Fibroblast of skin of abdomen (primary cell): Measurements from ENCODE around the gene PRKCH.
"Not testable (repeated sequence)": the region's sequence is repeated elsewhere in the genome, so short reads cannot be mapped to it uniquely, and the experiment has no call there.

ENCODE experiments used
- DNase-seq: peaks from one replicate; pipeline ENCODE4 v3.0.0-alpha.2; 2013

PRKCH gene

DNA sequence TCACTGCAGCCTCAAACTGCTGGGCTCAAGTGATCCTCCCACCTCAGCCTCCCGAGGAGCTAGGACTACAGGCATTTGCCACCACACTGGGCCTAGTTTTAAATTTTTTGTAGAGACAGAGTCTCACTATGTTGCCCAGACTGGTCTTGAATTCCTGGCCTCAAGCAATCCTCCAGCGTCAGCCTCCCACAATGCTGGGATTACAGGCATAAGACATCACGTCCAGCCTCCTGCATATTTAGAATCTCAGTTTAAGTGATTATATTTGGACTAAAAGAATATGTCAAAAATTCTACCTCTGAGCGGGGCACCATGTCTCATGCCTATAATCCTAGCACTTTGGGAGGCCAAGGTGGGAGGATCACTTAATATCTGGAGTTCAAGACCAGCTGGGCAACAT, 12.7 kb upstream of the PRKCH start:
- not testable (repeated sequence) for DNase-seq

DNA sequence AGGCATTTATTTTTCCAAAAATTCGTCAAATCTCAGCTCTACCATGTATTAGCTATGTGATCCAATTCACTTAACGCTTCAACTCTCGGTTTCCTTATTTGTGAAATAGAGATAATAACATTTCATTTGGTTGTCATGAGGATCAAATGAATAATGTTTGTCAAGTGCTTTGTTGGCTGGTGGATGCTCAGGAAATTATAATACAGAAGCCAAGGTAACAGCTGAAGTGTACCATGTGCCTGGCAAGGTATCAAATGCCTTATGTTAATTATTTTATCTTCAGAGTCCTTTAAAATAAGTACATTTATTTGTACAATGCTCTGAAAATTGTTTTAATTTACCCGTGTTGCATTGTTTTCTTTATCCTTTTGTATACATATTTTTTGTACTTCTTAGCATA, 6.1 kb upstream of the PRKCH start:
- DNase-seq = no peak

DNA sequence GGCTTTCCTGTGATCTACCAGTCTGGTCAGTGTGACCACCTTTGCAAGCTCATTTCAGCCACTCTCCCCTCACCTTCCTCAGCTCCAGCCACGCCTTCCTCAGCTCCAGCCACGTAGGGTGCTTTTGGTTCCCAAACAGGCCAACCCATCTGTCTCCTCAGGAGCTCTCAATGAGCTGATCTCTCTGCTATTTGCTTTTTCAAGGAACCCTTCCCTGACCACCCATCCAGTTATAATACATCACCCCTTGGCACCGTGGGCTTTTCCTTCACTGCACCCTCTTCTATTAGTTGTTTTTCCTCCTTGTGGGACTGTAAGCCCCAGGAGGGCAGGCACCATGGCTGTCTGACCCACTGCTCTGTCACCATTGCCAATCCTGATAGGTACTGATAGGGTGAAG, 2.3 kb upstream of the PRKCH start:
- no peak for DNase-seq

DNA sequence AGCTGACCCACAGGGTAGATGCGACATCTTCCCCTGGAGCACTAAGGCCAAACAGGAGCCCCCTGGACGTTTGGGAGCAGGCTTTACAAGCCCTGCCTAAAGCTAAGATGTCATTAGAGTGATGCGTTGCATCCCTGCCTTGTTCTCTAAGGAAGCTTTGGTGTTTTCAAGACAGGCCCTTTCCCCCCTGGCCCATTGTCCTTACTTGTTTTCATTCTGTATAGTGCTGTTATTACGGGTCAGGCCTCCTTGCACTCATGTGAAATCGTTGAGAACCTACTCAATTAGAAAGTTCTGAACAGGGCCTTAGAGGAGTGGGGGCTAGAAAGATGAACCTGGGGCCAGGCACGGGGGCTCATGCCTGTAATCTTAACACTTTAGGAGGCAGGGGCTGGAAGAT, 1.7 kb upstream of the PRKCH start:
- DNase-seq = no peak

DNA sequence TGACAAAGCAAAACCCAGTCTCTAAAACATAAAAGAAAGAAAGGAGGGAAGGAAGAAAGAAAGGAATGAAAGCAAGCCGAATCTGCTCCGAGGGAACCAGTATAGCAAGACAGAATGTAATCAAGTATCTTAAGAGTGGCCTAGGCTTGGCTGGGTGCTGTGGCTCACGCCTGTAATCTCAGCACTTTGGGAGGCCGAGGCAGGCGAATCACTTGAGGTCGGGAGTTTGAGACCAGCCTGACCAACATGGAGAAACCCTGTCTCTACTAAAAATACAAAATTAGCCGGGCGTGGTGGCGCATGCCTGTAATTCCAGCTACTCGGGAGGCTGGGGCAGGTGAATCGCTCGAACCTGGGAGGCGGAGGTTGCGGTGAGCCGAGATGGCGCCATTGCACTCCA, 1.2 kb upstream of the PRKCH start:
- DNase-seq = not testable (repeated sequence)

GRCh38 chr14:61320806-61321384, 484 bp upstream of the PRKCH start:
- no peak for DNase-seq

DNA sequence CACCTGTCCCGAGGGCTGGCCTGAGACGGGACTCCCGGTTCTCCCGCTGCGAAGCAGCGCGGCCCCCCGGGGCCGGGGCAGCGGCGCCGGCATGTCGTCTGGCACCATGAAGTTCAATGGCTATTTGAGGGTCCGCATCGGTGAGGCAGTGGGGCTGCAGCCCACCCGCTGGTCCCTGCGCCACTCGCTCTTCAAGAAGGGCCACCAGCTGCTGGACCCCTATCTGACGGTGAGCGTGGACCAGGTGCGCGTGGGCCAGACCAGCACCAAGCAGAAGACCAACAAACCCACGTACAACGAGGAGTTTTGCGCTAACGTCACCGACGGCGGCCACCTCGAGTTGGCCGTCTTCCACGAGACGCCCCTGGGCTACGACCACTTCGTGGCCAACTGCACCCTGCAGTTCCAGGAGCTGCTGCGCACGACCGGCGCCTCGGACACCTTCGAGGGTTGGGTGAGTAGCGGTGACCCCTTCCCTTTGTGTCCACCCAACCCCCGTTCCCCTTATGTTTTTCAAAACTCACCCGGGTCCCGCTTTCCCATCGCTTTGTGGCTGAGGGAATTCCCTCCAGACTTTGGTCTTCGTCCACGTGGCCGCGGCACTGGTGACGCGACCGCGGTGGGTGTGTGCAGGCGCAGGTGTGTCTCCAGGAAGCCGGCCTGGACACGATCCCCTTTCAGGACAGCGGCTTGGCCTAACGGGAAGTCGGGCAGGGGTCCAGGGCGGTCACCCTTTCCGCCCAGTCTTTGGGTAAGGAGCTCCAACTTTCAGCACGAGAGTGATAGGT, 826 bp downstream of the PRKCH start:
- DNase-seq = no peak

DNA sequence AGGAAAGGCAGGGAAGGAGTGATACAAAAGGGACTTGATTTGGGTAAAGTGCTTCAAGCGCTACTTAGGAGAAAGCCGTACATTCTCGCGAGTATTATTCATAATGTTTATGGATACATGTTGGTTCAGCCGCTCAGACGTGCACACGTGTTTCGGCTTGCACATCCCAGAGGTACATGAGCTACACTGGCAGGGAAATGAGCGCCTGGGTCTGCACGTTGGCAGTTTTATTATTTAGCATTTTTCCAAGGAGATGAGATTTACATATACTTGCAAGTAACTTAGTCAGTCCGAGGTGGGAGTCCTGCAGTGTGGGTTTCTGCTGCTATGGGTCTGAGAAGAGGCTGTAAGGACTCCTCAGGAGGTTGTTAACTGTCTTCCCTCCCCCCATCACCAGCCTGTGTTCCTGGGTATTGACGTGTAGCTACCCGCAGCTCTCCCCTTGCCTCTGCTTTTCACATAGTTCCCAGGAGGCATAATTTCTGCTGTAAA, 1.5 kb downstream of the PRKCH start:
- no peak for DNase-seq

DNA sequence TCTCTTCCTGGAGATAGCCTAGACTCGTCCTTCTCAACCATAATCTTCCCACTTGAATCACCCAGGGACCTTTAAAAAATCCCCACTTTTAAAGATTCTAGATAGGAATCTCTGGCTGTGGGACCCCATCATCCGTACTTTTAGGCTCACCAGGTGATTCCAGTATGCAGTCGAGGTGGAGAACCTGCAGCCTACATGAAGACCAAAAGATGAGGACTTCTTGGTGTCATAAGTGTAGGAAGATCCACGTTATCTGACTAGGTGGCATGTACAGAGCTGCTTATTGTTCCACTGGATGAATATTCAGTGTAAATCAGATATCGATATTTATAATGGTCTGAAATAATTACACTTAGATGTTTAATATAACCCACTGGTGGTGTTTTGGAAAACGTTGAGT, 2.6 kb downstream of the PRKCH start:
- DNase-seq = no peak

- DNase-seq = no peak
These were observed 3.8 kb downstream of the PRKCH start for GRCh38 chr14:61325166-61325565.

DNA sequence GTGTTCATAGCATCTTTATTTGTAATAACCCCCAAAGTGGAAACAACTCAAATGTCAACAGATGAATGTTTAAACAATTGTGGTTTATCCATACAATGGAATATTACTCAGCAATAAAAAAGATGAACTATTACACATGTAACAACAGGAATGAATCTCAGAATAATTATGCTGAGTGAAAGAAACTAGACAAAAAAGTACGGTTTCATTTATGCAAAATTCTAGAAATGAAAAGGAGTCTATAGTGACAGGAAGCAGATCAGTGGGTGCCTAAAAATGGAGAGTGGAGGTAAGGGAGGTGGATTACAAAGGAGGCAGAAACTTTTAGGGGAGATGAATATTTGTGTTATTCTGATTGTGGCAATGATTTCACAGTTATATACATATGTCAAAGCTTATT, 4.8 kb downstream of the PRKCH start:
- DNase-seq = no peak

DNA sequence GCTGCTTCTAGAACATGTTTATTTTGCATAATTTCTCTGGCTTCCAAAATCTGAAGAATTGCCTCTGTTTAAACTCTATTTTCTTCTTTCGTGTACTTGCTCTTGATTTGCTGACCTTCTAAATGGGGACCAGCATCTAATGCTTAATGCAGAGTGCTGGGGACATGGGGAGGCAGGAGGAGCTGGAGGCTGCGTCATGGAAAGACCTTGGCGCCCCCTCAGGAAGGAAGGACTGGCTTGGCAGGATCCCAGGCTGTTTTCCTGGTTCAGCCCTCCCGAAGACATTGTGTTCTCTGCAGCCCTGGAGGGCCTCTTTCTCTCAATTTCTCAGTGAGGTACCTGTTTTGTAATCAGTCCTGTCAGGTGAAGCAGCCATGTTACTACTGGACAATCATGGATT, 5.5 kb downstream of the PRKCH start:
- no peak for DNase-seq

GRCh38 chr14:61328626-61329262, 7.4 kb downstream of the PRKCH start:
- DNase-seq = no peak

DNA sequence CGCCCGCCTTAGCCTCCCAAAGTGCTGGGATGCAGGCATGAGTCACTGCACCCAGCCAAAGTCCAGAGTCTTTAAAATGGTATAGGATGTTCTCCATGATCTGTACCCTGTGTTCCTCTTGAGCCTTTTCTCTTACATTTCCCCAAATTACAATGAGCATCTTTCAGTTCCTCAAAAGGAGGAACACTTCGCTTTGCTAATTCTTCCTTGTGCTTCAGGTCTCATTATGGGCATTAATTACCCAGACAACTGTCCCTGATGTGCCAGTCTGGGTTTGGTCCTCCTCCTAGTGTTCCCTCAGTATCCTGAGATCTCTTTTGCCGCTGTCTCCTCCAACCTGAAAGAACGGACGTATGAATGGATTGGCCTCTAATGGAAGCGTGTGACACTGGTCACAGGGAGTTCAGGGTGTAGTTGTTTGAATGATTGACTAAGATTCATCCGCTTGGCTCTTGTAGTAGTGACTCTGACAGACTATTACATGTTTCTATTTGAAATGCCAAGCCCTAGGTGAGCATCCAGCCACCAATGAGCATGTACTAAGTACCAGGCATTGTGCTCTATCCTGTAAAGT, 8.2 kb downstream of the PRKCH start:
- DNase-seq = no peak

DNA sequence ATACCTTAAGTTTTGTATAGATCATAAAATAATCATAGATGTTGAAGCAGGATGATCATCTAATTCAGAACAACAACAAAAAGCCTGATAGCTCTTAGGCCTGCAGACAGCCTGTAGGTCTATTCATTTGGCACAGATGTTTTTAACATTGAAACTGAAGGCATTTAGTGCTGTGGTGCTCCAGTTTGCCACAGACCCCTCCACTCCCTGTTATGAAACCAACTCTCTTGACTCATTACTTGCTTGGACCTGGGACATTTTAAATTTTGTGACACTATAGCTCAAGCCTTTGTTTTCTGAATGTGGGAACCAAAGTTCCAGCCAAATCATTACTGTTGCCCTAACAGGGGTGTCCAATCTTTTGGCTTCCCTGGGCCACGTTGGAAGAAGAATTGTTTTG, 9.1 kb downstream of the PRKCH start:
- no peak for DNase-seq

DNA sequence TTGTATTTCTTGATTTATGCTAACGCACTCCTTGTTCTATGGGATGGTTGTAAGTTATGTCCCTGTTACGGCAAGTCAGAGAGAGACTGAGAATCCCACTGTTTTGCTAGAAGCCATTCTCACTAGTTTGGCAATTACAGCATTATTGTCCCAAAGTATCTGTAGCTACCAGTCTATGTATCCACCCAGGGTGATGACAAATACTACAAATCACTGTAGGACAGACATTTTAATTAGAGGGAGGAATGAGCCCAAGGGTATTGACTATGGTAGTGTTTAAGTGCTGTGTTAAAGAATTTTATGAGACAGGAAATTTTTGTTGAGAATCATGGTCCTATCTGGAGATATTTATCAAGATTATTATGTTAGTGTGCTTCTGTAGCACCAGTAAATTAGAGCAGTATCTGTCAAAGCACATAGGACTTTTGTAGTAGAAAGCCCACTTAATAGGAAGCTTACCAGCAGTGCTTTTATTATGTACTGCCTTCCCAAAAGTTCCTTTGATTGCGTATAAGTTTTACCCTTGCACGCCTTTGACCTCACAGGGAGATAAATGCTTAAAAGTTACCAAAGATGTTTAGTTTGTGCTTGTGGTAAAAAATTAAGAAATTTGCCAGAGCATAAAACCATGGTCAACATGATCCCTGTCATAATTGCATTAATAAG, 10.7 kb downstream of the PRKCH start:
- no peak for DNase-seq

DNA sequence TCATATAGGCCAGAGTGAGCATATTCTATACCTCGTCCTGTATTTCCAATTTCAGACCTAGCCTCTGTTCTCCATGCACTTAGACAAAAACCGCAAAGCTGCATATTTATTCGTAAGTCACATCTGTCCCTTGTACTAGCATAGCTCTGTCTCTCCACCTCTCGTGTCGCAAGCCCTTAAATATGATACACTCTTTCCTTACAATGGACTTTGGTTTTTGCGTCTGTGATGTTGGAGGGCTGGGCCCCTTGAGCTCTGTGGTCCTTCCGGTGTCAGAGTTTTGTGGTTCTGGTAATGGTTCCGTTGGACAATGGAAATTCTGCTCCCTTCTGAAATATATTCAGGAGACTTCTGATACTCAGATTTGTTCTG, 11.3 kb downstream of the PRKCH start:
- DNase-seq = no peak

DNA sequence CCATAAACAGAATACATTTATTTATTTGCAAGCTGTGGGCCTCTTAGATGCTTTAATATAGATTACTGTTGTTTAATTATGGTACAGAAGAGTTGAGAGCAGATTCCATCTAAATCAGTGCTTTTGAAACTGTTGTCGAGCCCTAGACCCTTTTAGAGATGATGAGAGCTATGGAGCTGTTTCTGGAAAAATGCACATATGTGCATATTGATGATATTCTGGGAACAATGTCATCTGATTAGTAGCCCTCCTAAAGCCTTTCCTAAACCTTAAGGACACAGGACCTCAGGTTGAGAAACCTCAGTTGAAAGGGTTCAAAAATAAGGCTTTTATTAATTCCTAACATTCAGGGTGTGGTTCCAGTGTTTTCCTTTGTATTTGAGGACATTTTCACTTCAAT, 11.7 kb downstream of the PRKCH start:
- DNase-seq = no peak

DNA sequence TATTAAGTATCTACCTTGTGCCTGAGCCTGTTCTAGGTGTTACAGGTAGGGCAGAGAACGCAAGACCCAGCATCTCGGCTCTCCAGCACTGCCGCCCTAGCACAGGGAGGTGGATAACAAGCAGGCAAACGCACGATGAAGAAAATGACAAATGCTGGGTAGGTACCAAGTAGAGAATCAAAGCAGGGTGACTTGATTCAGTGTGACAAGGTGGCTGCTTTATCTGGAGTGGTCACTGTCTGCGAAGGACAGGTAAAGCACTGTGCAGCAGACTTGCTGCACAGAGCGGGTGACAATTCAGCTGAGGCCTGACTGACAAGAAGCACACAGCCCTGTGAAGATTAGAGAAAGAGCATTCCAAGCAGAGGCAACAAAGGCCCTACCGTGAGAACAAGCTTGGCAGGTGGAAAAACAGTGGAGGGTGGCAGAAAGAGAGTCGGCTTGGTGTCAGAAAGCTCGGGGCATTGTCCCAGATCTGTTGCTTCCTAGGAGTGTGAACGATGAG, 12.9 kb downstream of the PRKCH start:
- DNase-seq = no peak

- DNase-seq = no peak
These were observed 13.7 kb downstream of the PRKCH start for GRCh38 chr14:61335049-61335448.

DNA sequence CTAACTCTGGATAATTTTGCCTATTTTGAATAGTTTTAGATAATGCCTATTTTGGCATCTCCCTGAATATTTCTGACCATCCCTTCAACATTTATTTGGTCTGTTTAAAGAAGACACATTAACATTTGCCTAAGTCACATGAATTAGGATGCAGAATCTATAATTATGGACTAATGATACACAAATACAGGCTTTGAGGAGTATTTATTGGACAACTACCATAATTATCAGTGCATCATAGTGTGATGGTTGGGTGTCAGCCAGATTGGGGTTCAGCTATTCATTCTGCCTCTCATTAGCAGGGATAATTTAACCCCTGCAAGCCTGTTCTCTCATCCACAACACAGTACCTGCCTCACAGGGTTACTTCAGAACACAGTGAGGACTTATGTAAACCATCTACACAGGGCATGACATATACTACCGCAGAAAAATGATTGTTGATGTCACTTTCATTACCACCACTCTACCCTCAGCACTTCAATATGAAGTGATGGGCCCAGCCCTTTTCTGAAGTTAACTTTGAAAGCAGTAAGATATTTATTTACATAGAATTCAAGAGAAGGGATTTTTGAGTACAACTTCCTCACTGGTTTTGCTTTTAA, 14.4 kb downstream of the PRKCH start:
- DNase-seq = no peak

DNA sequence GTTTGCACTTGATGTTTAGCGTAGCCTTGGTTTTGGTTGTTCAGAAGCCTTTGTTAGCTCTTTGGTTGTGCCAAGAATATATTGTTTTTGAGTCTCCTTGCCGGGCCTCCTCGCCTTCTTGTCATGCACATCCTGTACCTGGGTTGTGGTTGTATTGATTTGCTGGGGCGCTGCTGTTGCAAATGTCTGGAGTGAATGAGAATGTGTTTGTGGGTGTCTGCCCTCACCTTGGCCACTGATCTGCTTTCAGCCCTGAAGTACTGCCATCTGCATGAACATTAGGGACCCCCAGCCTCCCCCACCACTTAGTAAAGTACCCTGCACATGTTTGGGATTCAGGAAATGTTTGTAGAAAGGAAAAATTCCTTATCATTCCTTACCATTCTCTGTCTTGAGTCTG, 16.5 kb downstream of the PRKCH start:
- DNase-seq = no peak

- DNase-seq = no peak
These were observed 17.1 kb downstream of the PRKCH start for GRCh38 chr14:61338457-61338856.
